Measurements from ENCODE around the gene CTR9. TPM values are rescaled to one million over a fixed set of nuclear protein-coding genes. Genes with fewer than 3 reads are reported as not detected.

Gene CTR9
- total and polyA plus RNA-seq, 2 of the 13 experiments (the other 11 are each of a cell fraction or from before 2014, with no cell fraction given) = 6.6 to 22.1 TPM

- peak; percentile 75 for TF ChIP-seq ZNF644 (CRISPR knock-in tag; IDR thresholded peaks at IDR 0.05; ENCODE audit: low read depth)
- TF ChIP-seq ELF4 (CRISPR knock-in tag; IDR thresholded peaks at IDR 0.05; ENCODE audit: borderline replicate concordance) = no peak
- peak; percentile 58 for TF ChIP-seq FOXO1 (CRISPR knock-in tag; IDR thresholded peaks at IDR 0.05)
- TF ChIP-seq ZNF430 (CRISPR knock-in tag; IDR thresholded peaks at IDR 0.05) = no peak
- TF ChIP-seq ZNF44 (CRISPR knock-in tag; IDR thresholded peaks at IDR 0.05) = no peak
- TF ChIP-seq ZNF138 (CRISPR knock-in tag; IDR thresholded peaks at IDR 0.05; ENCODE audit: low read depth) = no peak
- TF ChIP-seq ZNF710 (CRISPR knock-in tag; IDR thresholded peaks at IDR 0.05; ENCODE audit: borderline replicate concordance) = no peak
- TF ChIP-seq POGZ (CRISPR knock-in tag; IDR thresholded peaks at IDR 0.05) = peak; percentile 75
- no peak for TF ChIP-seq KLF16 (CRISPR knock-in tag; IDR thresholded peaks at IDR 0.05)
- TF ChIP-seq NFKBIZ (CRISPR knock-in tag; IDR thresholded peaks at IDR 0.05) = no peak
- TF ChIP-seq PRDM4 (CRISPR knock-in tag; IDR thresholded peaks at IDR 0.05; ENCODE audit: borderline replicate concordance) = no peak
- no peak for TF ChIP-seq CEBPZ (IDR thresholded peaks at IDR 0.05; ENCODE audit: low read length)
- peak in 1 of 2 experiments; percentile 52; a peak in 1 of 4 replicates for TF ChIP-seq EP300 (IDR thresholded peaks at IDR 0.05; ENCODE audit: low read depth in 2 of 2, low read length in 2 of 2)
- TF ChIP-seq EP300 (CRISPR knock-in tag; IDR thresholded peaks at IDR 0.05; ENCODE audit: borderline replicate concordance) = no peak
- peak; percentile 95 for TF ChIP-seq PITX1 (CRISPR knock-in tag; IDR thresholded peaks at IDR 0.05)
- TF ChIP-seq MXI1 (IDR thresholded peaks at IDR 0.05; ENCODE audit: borderline replicate concordance, low read depth, low read length) = no peak
- TF ChIP-seq FOSL2 (CRISPR knock-in tag; IDR thresholded peaks at IDR 0.05) = 0 out of 2 replicates have a peak, but pooled peaks have one; percentile 40
These were observed 10.1 kb downstream of the CTR9 start (continued) for GRCh38 chr11:10761085-10761698.

Data from HepG2 (cell line).